ENCODE measurements around the gene CSAD. TPM values are rescaled to one million over a fixed set of nuclear protein-coding genes. Genes with fewer than 3 reads are reported as not detected.
A peak's percentile ranks its signal among the peaks of the same experiment; 100 is the strongest.

CSAD gene
- total RNA-seq, 6 experiments from 2014 or later: 20.6 to 54.2 (median 37.1) TPM

DNA sequence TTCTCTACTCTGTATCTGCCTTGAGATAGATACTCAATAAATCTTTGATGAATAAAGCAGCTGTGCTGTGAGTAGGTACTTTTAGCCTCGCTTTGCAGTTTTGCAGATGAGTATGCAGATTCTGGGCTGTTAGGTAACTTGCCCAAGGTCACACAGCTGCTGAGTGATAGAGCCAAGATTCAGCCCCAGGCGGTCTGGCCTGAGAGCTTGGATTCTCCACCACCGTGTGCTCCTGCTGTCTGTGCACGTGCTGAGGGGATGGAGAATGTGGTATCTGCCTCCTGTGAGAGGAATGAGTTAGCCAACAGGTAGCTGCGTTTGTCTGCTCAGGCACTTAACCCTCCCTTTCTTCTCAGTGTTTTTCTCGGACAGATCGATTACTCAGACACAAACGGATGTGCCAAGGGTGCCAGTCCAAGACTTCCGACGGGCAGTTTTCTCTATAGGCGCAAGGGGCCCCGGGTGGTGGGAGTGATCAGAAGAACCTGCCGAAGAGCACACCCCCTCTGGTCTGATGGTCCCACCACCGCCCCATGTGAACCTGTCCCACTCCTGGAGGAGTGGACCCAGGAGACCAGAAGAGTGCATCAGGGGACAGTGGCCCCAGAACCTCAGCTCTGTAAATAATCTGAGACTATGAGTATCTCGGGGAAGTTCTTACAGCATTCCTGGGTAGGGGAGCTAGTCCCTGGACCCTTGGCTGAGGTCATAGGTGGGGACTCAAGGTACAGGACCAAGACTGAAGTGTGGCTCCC lies 6.6 kb upstream of the CSAD start:
- Histone ChIP-seq H3K4me1 (peaks cover 0 to 31% (median 14%) of the 10 kb centered on the region in 4 donors), H3K36me3 (peaks cover 0 to 52% (median 12%) of the 10 kb centered on the region in 4 donors), H3K4me3 (no peak overlapping the region), H3K27ac (no peak overlapping the region), H3K9me3 (no peaks in the 10 kb centered on the region), H3K27me3 (no peaks in the 10 kb centered on the region)
- ATAC-seq (peak; percentile 12 to 60 (median 36)), DNase-seq (peak in 1 of 3 donors; percentile 59)
- no peak for TF ChIP-seq POLR2A (IDR thresholded peaks at IDR 0.05)
- TF ChIP-seq, protein P1, sequence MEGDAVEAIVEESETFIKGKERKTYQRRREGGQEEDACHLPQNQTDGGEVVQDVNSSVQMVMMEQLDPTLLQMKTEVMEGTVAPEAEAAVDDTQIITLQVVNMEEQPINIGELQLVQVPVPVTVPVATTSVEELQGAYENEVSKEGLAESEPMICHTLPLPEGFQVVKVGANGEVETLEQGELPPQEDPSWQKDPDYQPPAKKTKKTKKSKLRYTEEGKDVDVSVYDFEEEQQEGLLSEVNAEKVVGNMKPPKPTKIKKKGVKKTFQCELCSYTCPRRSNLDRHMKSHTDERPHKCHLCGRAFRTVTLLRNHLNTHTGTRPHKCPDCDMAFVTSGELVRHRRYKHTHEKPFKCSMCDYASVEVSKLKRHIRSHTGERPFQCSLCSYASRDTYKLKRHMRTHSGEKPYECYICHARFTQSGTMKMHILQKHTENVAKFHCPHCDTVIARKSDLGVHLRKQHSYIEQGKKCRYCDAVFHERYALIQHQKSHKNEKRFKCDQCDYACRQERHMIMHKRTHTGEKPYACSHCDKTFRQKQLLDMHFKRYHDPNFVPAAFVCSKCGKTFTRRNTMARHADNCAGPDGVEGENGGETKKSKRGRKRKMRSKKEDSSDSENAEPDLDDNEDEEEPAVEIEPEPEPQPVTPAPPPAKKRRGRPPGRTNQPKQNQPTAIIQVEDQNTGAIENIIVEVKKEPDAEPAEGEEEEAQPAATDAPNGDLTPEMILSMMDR (IDR thresholded peaks at IDR 0.05): no peak
- intact Hi-C loops (cut with DNase I): no loop called here
- 40% methylated on average over 9 of the region's 15 CpGs for WGBS (ENCODE audit: insufficient coverage, low coverage, low lambda C conversion rate, missing lambda C conversion rate)

DNA sequence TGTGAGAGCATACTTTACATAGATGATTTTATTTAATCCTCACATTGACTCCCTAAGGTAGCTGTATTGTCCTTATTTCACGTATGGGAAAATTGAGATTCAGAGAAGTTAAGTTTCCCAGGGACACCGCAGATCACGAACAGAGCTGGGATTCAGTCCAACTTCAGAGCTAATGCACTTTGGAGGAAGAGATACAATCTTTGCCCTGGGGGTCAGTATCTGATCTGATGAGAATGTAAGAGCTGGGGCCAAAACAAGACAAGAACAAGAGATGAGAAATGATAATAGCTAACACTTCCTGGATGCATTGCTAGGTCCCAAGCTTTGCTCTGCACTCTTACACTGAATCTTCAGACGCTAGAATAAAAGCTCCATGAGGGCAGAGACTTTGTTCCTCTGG lies 6.0 kb upstream of the CSAD start:
- no peaks in the 10 kb centered on the region for H3K27me3 ChIP-seq
- ATAC-seq (peak in 1 of 4 donors; percentile 26), DNase-seq (peak in 1 of 3 donors; percentile 28)
- peaks cover 0 to 37% (median 17%) of the 10 kb centered on the region in 4 donors for H3K4me1 ChIP-seq
- no peaks in the 10 kb centered on the region for H3K9me3 ChIP-seq
- intact Hi-C loops (cut with DNase I): no loop called here
- no peak overlapping the region for H3K27ac ChIP-seq
- peaks cover 0 to 57% (median 14%) of the 10 kb centered on the region in 4 donors for H3K36me3 ChIP-seq
- no peak overlapping the region for H3K4me3 ChIP-seq
- WGBS (ENCODE audit: insufficient coverage, low coverage, low lambda C conversion rate, missing lambda C conversion rate): 36% methylated on average over 4 of the region's 4 CpGs
- TF ChIP-seq, protein P1 (IDR thresholded peaks at IDR 0.05): no peak
- TF ChIP-seq POLR2A (IDR thresholded peaks at IDR 0.05): no peak

DNA sequence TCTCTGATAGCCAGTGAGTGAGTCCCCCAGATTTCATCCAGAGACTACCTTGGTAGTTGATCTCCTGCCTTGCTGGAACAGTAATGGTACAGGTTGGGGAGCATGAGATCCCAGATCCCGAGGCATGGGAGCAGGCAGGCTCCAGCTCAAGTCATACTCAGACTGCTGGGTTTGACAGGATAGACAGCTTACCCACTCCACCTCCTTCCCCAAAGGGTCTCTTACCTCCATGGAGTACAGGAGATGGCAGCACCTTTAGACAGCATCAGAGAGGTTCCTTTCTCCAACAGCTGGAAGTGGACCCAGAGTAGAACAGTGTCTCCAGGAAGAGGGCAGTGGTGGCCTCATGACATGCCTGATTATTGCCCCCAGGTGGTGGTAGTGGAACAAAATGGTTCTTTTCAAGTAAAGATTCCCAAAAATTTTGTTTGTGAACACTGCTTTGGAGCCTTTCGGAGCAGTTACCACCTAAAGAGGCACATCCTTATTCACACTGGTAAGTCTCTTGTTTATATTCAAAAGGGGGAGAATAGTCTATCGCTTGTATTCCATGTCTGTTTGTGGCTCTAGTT lies 4.9 kb upstream of the CSAD start:
- 97% methylated on average over 3 of the region's 3 CpGs for WGBS (ENCODE audit: insufficient coverage, low coverage, low lambda C conversion rate, missing lambda C conversion rate)
- ATAC-seq (no peak), DNase-seq (no peak)
- Histone ChIP-seq H3K4me3 (no peak overlapping the region), H3K27me3 (no peaks in the 10 kb centered on the region), H3K4me1 (peaks cover 0 to 42% (median 20%) of the 10 kb centered on the region in 4 donors), H3K27ac (no peak overlapping the region), H3K36me3 (peaks cover 0 to 54% (median 14%) of the 10 kb centered on the region in 4 donors), H3K9me3 (no peaks in the 10 kb centered on the region)
- intact Hi-C loops (cut with DNase I): no loop called here
- TF ChIP-seq, protein P1 (IDR thresholded peaks at IDR 0.05): peak; percentile 5 to 13 (median 9)
- TF ChIP-seq POLR2A (IDR thresholded peaks at IDR 0.05): no peak

DNA sequence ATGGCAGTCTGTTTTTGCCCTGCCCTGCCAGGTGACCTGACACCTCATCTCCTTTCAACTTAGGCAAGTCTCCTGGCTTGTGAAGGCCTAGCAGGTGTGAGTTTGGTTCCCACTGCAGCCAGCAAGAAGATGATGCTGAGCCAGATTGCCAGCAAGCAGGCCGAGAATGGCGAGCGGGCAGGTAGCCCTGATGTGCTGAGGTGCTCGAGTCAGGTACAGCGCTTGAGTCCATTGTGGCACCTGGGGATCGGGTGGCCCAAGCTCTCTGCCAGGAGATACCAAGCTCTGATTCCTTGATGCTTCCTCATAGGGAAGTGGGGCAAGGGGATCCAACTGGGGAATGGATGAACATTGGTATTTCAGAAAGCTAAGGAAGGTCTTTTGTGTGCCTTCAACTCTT lies 4.1 kb upstream of the CSAD start:
- H3K27ac ChIP-seq: no peak overlapping the region
- DNase-seq (peak in 1 of 3 donors; percentile 28), ATAC-seq (no peak)
- 81% methylated on average over 3 of the region's 6 CpGs for WGBS (ENCODE audit: insufficient coverage, low coverage, low lambda C conversion rate, missing lambda C conversion rate)
- no peaks in the 10 kb centered on the region for H3K9me3 ChIP-seq
- intact Hi-C loops (cut with DNase I): no loop called here
- no peak overlapping the region for H3K4me3 ChIP-seq
- peaks cover 0 to 54% (median 14%) of the 10 kb centered on the region in 4 donors for H3K36me3 ChIP-seq
- no peaks in the 10 kb centered on the region for H3K27me3 ChIP-seq
- TF ChIP-seq POLR2A (IDR thresholded peaks at IDR 0.05): no peak
- TF ChIP-seq, protein P1 (IDR thresholded peaks at IDR 0.05): no peak
- H3K4me1 ChIP-seq: peaks cover 0 to 43% (median 21%) of the 10 kb centered on the region in 4 donors

All from right lobe of liver (tissue), 6 donors.